ENCODE measurements around the gene EPHB1.

EPHB1 gene

DNA sequence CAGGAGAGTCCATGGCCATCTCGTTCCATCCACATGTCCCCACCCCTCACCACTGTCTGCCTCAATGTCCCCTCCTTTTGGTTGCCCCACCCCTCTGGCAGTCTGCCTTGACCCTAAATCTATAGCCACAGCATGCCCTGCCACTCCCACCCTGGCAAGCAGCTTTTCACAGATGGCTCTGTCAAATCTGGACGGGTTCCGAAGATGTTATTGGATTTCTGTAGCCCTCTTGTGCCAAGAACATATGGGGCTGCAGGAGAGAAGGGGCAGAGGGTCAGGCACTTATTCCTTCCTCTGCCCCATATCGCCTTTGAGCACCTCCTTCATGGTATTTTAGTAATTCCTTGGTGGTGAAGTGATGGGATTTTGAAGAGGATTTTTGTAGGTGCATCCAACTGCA lies 57.1 kb downstream of the EPHB1 start:
- DNase-seq = no peak

DNA sequence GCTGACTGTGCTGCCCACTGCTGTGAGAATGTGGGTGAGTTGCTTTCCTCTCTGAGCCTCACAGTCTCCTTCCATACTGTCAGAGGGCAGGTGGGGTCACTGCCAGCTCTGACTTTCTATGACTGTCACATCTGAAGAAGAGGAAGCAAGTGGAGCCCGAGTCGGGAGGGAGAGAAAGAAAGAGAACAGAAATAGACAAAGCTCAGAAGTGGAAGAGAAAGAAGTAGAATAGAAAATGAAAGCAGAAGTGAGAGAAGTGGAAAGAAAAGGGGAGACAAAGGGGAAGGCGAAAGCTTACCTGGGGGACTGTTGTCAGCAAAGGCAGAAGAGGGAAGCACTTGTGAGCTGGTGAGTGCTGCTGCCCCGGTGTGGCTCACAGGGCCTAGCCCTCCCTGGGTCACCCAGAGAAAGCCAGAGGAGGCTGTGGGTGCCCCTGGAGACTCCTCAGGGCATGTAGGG lies 57.9 kb downstream of the EPHB1 start:
- DNase-seq = no peak

DNA sequence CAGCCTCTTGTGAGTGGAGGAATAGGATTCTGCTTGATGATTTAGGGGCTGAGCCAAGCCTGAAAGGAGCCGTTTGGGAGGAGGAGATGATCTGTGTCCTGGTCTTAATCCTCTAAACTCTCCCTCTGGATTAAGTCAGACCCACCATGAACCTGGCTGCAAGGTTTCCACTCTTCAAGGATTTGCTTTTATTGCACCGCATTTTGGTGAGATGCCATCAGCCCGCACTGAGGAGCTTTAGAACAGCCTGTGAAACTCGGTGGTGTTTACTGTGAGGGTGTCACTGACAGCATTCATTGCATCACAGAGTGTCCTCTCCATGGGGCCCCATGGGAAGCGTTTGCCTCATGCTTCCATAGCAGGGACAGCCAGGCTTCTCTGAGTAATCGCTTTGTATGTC lies 59.2 kb downstream of the EPHB1 start:
- no peak for DNase-seq

DNA sequence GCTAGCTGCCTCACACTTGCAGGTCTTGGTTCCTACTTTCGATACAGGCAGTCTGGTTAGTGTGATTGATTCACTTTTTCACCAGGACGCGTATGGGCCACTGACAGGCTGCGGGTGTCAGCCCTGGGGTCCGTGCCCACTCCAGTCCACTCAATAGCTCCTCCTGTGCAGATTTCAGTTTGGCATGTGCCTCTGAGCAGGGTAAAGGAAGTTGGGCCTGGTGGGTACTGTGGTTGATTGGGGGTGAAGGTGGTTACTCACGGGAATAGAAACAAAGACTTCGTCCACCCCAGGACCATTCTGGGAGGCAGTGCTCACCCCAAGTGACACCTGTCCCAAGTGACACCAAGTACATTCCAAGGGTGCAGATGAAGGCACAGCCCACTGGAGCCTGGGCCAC lies 62.3 kb downstream of the EPHB1 start:
- no peak for DNase-seq

DNA sequence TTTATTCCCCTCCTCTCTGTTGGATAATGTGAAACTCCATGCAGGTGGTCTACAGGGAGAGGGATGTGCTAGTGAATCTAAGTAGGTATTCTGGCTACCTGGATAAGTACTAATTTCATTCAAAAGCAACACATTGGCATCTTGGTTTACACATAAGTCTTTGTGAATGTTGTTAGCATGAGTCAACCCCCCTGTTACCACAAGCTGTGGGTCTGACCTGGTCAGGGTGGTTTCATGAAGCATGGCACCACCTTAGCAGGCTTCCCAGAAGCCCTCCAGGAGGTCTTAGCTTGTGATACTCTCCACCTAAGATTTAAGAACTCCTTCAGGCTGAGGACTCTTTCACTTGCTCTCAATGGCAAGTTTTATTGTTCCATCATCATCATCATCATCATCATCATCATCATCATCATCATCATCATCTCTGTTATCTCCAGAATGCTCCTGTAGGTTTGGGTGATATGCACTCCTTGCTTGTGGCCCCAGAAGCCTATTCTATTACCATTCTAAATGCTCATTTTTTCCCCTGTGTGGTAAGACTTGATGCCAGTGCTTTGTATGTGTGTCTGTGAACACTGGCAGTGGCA lies 62.8 kb downstream of the EPHB1 start:
- DNase-seq = no peak

DNA sequence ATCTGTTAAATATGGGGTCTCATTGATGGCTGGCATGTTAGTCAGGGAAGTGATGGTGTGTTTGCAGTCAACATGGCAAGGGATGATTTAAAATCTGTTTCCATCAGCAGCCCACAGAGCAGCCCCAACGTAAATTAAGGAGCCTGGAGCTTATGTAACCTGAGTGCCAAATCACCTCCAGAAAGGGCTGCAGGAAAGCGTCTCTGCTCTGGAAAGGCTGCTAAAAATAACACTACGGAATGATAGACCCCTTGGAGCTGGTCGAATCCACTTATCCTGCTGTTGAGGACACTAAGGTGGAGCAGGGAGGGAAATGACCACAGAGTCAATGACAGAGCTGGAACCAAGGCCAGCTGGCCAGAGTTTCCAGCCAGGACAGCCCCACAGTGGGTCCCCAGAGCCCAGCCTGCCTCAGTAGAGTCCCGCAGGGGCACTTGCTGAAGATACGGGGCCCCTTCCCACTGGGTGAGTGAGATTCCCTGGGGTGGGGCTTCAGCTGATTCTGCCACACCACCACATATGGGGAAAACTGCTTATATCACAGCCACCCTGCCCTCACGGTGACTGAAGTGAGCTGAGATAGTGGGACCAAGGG lies 63.5 kb downstream of the EPHB1 start:
- DNase-seq = no peak

DNA sequence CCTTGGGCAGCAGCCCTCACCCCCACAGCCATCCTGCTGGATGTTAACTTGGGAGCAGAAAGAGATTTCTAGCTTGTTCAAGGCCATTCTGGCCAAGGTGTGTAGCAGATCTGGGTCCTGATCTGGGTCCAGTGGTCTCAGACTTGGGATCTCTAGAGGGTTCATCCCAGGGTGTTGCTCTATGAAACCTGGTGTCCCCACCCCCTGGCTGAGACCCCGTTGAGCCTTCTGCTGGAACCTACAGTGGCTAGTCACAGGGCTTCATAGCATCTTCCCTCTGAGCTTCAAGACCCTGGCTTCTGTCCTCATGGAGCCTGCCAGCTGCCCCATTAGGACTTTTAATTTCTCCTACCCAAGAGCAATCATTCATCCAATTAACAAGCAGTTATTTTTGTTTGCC lies 64.3 kb downstream of the EPHB1 start:
- DNase-seq = no peak

DNA sequence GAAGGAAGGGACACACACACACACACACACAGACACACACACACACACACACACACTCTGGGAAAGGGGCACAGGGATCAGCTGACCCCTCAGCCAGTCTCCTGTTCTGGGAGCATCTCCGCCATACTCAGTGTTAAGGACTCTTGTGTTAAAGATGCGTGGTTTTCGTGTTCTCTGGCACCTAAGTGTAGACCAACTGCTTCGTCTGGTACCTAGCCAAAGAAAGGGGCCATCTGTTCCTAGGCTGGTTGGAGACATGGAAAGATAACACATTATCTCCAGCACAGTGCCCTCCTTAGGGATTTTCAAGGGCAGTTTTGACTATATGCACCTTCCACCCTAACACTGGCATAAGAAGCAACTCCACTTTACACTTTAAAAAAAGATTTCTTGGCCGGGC lies 65.1 kb downstream of the EPHB1 start:
- no peak for DNase-seq

DNA sequence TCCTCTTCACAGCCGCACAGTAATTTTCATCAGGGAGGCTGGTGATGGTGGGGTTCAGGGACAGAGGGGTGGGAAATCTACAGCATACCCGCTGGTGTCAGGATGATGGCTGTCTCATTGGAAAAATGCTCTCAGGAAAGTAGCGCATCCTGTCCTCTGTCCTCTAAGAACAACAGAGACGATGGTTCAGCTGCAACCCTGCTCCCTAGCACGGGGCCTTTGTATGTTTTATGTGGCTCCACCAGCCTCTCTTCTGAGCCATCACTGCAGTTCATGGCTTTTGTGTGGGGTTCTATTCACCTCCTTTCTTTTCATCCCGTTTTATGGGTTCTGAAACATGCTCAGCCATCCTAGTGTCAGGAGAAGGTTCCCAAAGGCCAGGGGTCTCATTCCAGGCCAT lies 68.9 kb downstream of the EPHB1 start:
- no peak for DNase-seq

DNA sequence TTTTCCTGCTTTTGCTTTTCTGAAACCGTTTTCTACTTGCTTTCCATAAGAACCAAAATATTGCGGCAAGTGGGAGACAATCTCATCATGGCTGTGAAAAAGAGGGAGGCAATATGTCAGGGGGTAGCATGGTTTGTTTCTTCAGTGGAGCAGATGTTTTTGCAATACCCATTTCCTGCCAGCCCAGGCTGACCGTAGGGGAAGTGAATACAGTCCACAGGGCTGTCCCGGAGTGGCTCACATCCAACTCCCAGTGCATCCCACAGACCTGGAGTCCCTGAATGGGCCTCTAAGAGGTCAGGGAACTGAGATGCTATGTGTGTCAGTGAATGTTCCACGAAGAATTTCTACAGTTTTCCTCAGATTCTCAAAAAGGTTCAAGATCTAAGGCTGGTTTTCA lies 69.6 kb downstream of the EPHB1 start:
- no peak for DNase-seq

DNA sequence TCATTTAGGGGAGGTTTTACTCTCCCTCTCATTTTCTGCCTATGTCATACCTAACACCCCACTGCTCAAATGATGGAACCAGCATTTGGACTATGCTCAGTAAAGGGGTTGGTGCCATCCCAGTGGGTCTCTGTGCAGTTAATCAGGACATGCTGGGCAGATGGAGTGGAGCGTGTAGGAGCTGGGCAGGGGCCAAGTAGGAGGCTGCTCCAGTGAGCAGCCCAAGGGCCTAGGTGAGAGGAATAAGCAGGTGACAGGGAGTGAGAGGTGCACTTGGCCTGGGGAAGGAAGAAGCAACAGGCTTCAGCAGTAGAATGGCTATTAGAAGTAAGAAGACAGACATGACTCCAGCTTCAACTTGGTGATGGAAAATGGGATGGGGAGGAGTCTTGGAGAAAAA lies 72.2 kb downstream of the EPHB1 start:
- DNase-seq = no peak

DNA sequence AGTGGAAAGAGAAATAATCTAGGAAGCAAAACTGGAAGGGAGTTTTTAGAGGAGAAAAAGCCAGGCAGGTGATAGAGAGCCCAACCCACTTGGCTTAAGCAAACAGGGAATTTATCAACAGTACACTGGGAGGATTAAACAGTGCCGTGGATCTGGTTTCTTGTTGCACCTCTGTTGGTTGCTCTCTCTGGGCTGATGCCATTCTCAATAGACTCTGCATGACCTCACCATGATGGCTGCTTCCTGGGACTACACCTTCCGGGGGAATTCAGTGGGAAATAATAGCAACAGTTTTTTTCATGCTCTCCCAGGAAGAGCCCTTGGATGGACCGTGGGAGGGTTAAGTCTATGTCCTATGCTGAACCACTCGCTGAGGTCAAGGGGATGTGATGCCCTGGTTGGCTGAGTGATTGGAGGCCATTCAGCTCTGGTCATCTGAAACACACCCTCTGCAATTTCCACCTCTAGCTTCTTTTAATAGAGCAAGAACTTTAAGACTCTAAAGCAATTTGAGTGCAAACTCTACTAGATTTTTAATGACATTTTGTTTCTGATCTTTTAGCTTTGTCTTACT lies 74.2 kb downstream of the EPHB1 start:
- DNase-seq = no peak

DNA sequence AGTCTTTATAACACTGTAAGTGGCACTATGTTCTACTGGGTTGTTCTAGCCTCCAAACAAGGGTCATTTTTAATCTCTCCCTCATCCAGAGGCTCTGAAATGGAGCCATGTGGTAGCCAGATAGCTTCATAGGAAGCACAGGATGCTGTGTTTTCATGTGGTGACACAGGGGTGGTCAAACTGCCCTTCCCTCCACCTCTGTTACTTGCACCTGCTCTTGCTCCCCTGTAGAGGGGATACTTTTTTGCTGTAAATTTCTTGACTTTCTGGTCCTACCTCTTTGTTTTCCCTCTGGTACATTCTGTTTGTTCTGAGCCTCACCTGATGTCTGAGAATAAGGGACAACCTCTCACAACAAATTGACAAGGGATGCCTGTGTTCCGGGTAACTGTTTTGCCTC lies 76.8 kb downstream of the EPHB1 start:
- DNase-seq = no peak

DNA sequence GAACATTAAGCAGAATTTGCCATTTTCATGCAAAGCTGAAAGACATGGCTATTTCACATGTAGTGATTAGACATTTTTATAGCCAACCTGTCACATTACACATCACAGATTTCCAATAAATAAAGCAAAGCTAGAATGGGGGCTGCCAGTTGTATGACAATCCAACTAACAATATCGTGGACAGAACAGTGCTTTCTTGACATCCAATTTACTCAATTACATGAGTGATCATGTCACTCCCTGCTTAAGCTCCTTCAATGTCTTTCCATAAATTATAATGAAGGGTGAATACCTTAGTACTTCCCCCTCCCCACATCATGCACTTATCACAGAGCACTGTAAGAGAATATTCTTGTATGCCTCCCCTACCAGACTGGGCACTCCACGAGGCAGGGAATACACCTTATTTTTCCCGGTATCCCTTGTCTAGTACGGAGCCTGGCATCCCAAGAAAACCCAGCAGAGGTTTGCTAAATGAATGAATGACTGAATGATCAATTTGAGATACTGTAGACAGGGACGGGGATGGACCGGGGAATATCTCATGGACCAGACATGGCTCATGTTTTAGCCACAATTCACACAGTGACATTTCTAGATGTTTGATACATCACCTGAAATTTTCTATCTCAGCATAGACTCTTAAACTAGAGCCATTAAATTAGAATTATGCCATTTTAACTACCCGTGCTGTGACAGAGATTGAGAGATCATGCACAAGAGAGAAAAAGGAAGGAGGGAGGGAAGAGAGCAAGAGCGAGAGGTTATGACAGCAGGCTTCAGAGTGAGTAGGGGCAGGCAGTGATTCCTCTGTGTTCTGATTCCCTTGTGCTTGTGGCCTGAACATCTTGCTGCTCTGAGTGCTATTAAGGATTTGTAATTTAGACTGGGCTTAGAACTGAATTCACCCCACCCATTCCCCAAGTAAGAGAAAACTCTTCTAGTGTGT lies 77.7 kb downstream of the EPHB1 start:
- DNase-seq = no peak

DNA sequence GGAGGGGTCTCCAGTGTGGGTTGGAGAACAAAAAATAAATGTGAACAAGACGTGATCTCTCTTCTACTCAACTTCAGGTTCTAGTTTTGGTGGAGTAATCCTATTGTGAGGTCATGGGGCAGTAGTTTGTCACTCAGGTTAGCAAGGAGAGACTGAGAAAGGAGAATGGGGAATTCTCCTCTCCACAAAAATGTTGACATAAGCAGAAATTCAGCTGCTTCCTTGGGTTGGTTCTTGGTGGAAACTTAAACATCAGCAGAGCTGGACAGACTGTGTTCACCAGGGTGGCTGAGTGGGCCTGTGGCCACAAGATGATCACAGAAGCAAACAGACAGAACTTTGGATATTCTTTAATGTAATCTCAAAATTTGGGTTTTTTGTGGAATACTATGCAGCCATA lies 78.7 kb downstream of the EPHB1 start:
- DNase-seq = no peak

DNA sequence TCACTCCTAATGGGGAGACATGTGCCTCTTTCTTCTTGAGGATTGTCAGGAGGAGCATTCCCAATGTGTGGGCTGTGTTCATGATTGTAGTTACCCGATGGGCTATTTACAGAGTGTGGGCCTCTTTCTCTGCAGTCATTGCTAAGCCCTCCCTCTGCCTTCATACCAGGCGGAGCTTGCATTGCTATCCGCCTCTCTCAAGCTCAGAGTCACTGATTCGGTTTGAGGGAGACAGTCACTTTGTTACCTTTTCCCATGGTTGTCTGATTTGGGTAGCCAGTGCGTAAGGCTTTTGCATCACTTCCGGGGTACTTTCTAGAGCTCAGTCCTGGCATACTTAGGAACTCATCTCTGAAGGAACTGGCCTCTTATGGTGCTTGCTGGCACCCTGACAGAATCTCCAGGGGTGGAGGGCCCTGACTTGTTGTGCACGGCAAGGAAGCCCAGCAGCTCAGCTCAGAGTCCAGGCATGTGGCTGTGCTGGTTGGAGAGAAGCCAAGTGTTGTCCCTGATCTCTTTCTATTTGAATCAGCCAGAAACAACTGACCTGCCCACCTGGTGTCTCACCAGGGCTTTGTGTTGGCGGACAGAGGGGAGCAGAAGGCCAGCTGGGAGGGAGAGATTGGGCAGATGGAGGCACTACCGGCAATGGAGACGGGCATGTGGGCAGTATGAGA lies 79.8 kb downstream of the EPHB1 start:
- DNase-seq = no peak

DNA sequence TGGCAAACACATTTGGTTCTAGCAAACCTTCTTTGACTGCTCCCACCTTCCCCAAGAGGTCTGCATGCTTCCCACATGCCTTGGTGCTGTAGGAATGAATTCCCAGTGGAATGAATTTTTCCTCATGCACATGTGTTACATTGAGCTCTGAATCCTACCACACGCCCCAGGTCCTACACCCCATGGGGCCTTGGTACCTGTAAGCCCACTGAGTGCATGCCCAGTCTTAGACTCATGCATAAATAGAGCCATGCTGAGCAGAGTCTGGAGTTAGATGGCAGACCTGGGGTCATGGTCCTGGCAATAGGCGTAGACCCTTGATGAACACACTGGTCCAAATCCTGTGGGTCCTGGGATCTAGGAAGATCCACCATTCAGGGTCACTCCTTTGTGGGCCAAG lies 81.8 kb downstream of the EPHB1 start:
- DNase-seq = no peak

DNA sequence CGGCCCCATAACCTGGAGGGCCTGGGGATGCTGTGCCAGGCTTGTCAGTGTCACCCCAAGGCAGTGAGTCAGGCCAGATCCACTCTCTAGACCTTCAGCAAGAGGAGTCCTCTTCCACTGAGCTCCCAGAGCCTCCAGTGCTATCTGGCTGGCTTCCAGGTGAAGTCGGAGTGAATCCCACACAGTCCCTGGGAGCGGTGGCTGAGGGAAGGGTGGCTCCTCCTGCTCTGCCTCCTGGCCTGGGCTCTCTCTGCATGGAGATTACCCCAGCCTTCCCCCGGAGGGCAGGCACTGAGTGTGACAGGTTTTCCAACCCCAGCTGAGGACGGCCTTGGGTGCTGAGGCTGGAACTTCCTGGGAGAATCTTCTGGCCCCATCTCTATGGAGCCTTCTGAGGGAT lies 82.7 kb downstream of the EPHB1 start:
- DNase-seq = no peak

DNA sequence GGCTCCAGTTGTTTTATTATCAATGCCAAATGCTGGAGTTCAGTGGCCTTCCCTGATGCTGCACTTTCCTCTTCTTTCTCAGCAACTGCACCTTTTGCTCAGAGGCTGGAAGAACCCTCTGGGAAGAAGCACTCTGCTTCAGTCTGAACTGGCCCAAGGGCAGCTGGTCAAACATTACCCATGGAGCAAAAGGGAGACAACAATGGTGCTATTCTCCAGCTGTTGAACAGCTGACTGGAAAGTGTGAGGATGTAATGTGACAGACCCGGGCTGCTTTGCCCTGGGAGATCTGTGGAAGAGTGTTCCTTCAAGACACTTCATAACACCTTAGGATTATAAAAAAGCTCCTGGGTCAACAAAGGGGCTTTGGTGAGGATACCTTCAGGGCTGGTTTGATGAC lies 84.9 kb downstream of the EPHB1 start:
- no peak for DNase-seq

DNA sequence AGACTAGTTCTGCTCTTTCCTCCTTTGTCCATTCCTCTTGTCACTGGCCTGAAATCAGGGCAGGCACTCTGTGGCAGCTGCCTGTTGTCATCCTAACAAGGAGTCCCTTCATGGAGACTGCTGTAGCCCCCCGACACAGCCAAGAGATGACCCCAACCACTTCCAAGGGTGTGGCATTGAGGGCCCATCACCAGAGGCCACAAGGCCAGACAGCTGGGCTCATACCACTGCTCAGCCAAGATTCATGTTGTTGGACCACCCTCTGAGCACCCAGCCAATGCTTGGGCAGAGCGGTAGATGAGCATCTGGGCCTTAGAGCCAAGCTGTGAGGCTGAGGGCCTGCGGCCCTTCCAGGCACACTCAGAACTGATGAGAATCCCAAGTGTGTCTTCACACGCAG lies 85.4 kb downstream of the EPHB1 start:
- no peak for DNase-seq

DNA sequence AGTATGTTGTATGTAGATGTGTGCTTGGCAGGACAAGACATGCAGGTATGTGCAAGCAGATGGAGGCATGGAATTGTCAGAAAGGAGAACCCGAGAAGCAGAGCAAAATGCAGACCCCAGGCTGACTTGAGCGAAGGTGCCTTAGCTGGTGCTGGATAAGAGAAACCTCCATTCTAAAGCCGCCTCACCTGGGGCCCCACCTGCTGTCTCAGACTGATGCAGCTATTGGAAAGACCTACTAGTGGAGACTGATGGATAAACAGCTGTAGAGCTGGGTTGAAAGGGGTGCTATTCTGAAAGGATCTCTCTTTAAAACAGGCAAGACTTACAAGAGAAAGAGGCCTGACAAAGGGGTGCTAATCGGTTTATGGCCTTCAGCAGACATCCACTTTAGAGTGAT lies 86.2 kb downstream of the EPHB1 start:
- no peak for DNase-seq

DNA sequence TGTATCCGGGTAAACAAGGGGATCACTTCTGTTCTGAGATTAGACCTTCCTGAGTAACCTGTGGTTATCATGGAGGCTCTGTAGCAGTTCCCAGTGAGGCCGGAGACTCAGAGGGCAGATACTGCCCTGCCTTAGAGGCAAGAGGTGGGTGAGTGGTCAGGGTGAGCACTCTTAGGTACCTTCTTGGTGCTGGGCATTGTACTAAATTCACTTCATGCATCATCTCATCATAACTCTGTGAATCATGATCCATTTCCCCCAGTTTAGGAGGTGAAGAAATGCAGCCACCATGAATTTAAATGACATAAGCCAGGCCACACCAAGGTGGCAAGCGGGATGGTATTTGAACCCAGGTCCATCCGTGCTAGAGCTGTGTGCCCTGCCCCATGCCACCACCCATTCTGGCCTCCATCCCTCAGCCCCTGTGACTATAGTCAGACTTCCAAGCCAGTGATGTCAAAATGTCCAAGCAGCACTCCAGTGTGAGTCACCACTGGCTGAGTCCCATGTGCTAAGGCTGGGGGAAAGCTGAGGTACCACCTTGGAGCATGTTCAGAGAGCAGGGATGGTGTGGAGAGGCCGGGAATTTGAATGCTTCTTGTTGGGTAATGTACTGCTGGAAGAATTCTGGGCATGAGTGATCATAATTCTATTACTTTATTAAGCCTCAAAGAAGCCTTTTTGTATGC lies 88.8 kb downstream of the EPHB1 start:
- DNase-seq = no peak
